Kidney epithelial cell (primary cell): ENCODE data around the gene LRP3. TPM values are rescaled to one million over a fixed set of nuclear protein-coding genes. Genes with fewer than 3 reads are reported as not detected.

Experiments used
- DNase-seq: peaks from one replicate; pipeline ENCODE4 v3.0.0-alpha.2; 2010; ENCODE audit warnings: low read depth
- H3K27me3 ChIP-seq: 2 replicates; pipeline ENCODE4 v1.6.0; 2011; ENCODE audit warnings: low read length; ENCODE audit not compliant: control insufficient read depth, insufficient read depth
- H3K36me3 ChIP-seq: 2 replicates; pipeline ENCODE4 v1.5.1; 2011; ENCODE audit warnings: low read length; ENCODE audit not compliant: control insufficient read depth, insufficient read depth
- H3K4me3 ChIP-seq: 2 replicates; pipeline ENCODE4 v1.5.1; 2011; ENCODE audit warnings: low read depth, mild to moderate bottlenecking, control low read depth, low read length
- total RNA-seq: library from RNA; depleted of rRNA; stranded (reverse); fragments of >200 nt; gene quantifications from 2 replicates; pipeline ENCODE4 v1.2.3, GENCODE V29; 2015
- TF ChIP-seq, protein P1 (sequence below): IDR thresholded peaks from 2 replicates; pipeline ENCODE4 v1.5.1; 2011; ENCODE audit warnings: mild to moderate bottlenecking, moderate library complexity, low read length, control low read depth, inconsistent platforms; ENCODE audit not compliant: insufficient read depth, poor library complexity, severe bottlenecking

LRP3 gene
- total RNA-seq, 1 donor from 2014 or later, result 42.8 TPM

GRCh38 chr19:33252971-33253370 lies 58.8 kb downstream of the LRP3 start:
- DNase-seq, result no peak
- no peaks in the 10 kb centered on the region for H3K36me3 ChIP-seq
- no peaks in the 10 kb centered on the region for H3K27me3 ChIP-seq
- H3K4me3 ChIP-seq, result no peak overlapping the region
- TF ChIP-seq, protein P1, sequence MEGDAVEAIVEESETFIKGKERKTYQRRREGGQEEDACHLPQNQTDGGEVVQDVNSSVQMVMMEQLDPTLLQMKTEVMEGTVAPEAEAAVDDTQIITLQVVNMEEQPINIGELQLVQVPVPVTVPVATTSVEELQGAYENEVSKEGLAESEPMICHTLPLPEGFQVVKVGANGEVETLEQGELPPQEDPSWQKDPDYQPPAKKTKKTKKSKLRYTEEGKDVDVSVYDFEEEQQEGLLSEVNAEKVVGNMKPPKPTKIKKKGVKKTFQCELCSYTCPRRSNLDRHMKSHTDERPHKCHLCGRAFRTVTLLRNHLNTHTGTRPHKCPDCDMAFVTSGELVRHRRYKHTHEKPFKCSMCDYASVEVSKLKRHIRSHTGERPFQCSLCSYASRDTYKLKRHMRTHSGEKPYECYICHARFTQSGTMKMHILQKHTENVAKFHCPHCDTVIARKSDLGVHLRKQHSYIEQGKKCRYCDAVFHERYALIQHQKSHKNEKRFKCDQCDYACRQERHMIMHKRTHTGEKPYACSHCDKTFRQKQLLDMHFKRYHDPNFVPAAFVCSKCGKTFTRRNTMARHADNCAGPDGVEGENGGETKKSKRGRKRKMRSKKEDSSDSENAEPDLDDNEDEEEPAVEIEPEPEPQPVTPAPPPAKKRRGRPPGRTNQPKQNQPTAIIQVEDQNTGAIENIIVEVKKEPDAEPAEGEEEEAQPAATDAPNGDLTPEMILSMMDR, result no peak

- TF ChIP-seq, protein P1, result no peak
- H3K4me3 ChIP-seq, result no peak overlapping the region
- no peaks in the 10 kb centered on the region for H3K27me3 ChIP-seq
- DNase-seq, result no peak
- H3K36me3 ChIP-seq, result no peaks in the 10 kb centered on the region
These were observed 60.2 kb downstream of the LRP3 start for GRCh38 chr19:33254245-33254824.

DNA sequence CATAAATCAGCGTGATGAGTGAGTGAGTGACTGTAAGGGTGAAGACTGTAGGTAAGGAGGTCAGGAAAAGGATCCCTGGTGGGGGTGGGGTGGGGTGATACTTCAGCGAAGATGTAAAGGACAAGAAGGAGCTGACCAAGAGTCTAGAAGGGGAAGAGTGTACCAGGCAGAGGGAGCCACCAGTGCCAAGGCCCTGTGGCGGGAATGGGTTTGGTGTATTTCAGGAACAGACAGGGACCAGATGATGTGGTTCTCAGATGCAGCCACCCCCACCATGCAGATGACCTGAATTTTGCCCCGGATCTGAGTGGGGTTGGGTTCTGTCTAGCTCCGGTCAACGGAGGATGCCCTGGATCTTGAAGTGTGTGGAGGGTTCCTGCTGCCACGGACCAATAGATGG lies 61.7 kb downstream of the LRP3 start:
- H3K36me3 ChIP-seq, result no peaks in the 10 kb centered on the region
- H3K4me3 ChIP-seq, result no peak overlapping the region
- no peaks in the 10 kb centered on the region for H3K27me3 ChIP-seq
- TF ChIP-seq, protein P1, result no peak
- no peak for DNase-seq

GRCh38 chr19:33256261-33256660 lies 62.1 kb downstream of the LRP3 start:
- DNase-seq, result no peak

DNA sequence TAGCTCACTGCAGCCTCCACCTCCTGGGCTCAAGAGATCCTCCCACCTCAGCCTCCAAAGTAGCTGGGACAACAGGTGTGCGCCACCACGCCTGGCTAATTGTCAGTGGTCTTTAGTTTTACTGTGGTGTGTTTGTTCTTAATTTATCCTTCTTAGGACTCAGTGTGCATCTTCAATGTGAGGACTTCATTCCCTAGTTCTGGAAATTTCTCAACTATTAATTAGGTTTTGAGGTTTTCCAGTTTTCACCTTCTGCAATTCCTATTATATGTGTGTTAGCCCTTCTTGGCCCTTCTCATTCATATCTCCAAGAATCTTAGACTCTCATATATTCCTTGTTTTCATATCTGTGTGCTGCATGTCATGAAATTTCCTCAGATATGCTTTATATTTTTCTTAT lies 63.7 kb downstream of the LRP3 start:
- H3K27me3 ChIP-seq, result no peaks in the 10 kb centered on the region
- H3K36me3 ChIP-seq, result no peaks in the 10 kb centered on the region
- no peak for DNase-seq
- H3K4me3 ChIP-seq, result no peak overlapping the region
- TF ChIP-seq, protein P1, result no peak

More at GRCh38 chr19:33256261-33256660, 62.1 kb downstream of the LRP3 start:
- TF ChIP-seq, protein P1, result no peak
- Histone ChIP-seq H3K4me3 (no peak overlapping the region), H3K27me3 (no peaks in the 10 kb centered on the region), H3K36me3 (no peaks in the 10 kb centered on the region)

Other genes with a start within 250 kb of the LRP3 start
- 27.5 and 29.9 TPM in 2 replicates for gene CEP89, start 222.4 kb upstream of the LRP3 start, total RNA-seq
- gene FAAP24, start 222.1 kb upstream of the LRP3 start, total RNA-seq, result 1.4 and 1.7 TPM in 2 replicates
- gene RHPN2, start 129.4 kb upstream of the LRP3 start, total RNA-seq, result 21.3 and 27.6 TPM in 2 replicates
- gene GPATCH1, start 113.1 kb upstream of the LRP3 start, total RNA-seq, result 4.2 and 6.7 TPM in 2 replicates
- gene WDR88, start 62.2 kb upstream of the LRP3 start, total RNA-seq, result not detected in 2 replicates
- not detected in 2 replicates for gene SLC7A10, start 31.5 kb downstream of the LRP3 start, total RNA-seq
- 2.0 and 3.7 TPM in 2 replicates for gene CEBPA, start 108.2 kb downstream of the LRP3 start, total RNA-seq
- 51.7 and 55.7 TPM in 2 replicates for gene CEBPG, start 179.4 kb downstream of the LRP3 start, total RNA-seq